ENCODE results near the gene SH2B3.

DNA sequence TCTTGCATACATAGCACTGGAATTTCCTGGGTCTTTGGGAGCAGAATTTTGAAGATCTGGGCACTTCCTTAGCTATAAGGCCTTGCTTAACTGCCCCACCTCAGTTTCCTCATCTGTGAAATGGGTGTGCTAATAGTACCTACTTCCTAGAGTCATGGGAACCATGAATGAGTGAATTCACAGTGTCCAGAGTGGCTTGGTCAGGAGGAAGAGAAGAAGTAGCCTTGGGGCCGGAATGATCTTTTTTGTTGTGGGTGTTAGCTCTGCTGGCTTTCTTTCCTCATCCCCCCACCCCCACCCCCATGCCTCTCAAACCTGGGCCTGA is 2.4 kb downstream of the SH2B3 start:
- TF ChIP-seq CTCF (conservative IDR thresholded peaks at IDR 0.05; ENCODE audit: low read length), result no peak
- TF ChIP-seq EZH2phosphoT487 (IDR thresholded peaks at IDR 0.05; ENCODE audit: borderline replicate concordance, low read depth, low read length), result no peak
